ENCODE results near the gene CMSS1. TPM values are rescaled to one million over a fixed set of nuclear protein-coding genes. Genes with fewer than 3 reads are reported as not detected.

CMSS1 gene
- total and polyA plus RNA-seq, 11 donors: 13.5 to 48.4 (median 34.8) TPM

DNA sequence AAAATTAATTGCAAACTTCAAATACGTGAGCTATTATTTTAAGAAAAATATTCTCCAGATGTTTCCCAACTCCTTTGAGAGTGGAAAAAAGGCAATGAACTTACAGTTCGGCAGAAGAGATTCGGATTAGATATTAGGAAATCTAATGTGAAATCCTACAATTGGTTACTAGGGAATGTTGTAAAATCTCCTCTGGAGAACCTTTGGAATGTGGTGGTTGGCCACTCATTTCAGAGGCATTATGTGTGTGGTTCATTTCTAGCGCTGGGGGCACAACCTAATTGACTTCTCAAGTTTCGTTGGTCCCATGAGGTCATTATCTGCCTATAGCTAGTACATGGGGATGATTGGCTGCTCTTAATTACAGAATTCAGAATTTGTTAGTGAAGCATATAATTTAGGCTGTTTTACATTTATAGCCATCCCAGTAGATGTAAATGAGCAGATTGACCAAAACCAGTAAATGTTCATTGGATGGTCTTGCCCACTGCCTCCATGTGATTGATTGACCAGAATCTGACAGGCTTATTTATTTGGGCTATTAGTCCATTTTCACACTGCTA lies 34.6 kb upstream of the CMSS1 start:
- no peaks in the 10 kb centered on the region for H3K36me3 ChIP-seq
- no peaks in the 10 kb centered on the region for H3K9me3 ChIP-seq
- H3K4me3 ChIP-seq: no peak overlapping the region
- no peaks in the 10 kb centered on the region for H3K4me1 ChIP-seq
- H3K27me3 ChIP-seq: no peaks in the 10 kb centered on the region
- intact Hi-C loops (cut with DNase I): loop anchor here in 2 of 10 donors (10.0 kb wide), 3 partner anchors 278 to 758 kb away; no protein-coding TSS in a partner anchor
- ATAC-seq: no peak
- H3K27ac ChIP-seq: no peak overlapping the region
- WGBS, 4 donors: 55 to 60% (median 57%) methylated on average over 5 of the region's 5 CpGs
- DNase-seq: no peak
- no peak for TF ChIP-seq CTCF (IDR thresholded peaks at IDR 0.05)
- TF ChIP-seq POLR2A (IDR thresholded peaks at IDR 0.05): no peak

DNA sequence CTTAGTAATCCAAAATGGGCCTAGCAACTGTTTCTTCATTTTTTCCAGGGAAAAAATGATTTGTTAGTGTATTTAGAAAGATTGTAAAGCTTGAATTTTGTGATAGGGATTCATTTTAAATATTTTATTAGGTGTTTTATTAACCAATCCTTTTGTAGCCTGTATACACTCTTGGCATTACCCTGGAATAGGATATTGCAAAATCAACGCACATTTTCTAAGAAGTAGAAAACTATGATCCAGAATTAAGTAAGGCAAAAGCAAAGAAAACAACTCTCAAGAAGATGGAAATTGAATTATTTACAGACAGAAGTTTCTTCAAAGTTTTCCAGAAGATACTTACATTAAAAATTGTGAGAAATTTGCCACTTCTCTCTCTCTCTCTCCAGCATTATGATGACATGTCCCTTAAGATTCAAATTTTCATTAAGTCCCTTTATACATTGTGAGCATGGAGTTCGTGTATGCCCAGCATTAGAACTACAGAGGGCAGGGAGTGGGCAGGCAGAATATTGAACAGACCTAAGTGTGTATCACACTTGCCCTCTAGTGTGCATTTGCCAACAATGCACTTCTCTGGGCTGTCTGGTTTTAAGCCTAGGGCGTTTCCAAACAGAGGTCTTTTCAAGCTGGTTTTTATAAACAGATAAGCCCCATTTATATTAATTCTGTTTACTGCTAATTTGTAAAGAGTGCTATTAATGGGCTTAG lies 28.5 kb upstream of the CMSS1 start:
- H3K27ac ChIP-seq: peak overlapping the region in 1 of 12 donors; percentile 9
- DNase-seq (peak in 3 of 5 donors; percentile 15 to 34 (median 25)), ATAC-seq (peak; percentile 80 to 95 (median 94))

GRCh38 chr3:99794485-99794884 lies 23.2 kb upstream of the CMSS1 start:
- peaks cover 0 to 13% (median 0%) of the 10 kb centered on the region in 9 donors for H3K36me3 ChIP-seq
- DNase-seq (peak in 1 of 5 donors; percentile 58), ATAC-seq (peak in 1 of 4 donors; percentile 14)
- no peak for TF ChIP-seq CTCF (IDR thresholded peaks at IDR 0.05)
- no peak for TF ChIP-seq POLR2A (IDR thresholded peaks at IDR 0.05)
- no peak overlapping the region for H3K4me3 ChIP-seq
- H3K27me3 ChIP-seq: no peaks in the 10 kb centered on the region
- H3K4me1 ChIP-seq: peaks cover 0 to 7% (median 0%) of the 10 kb centered on the region in 12 donors
- no peaks in the 10 kb centered on the region for H3K9me3 ChIP-seq
- H3K27ac ChIP-seq: no peak overlapping the region
- WGBS, 4 donors: 91 to 97% (median 95%) methylated on average over 7 to 8 of the region's 8 CpGs
- intact Hi-C loops (cut with DNase I): no loop called here

More for the DNA sequence above, 28.5 kb upstream of the CMSS1 start:
- H3K36me3 ChIP-seq: peaks cover 0 to 8% (median 0%) of the 10 kb centered on the region in 9 donors
- TF ChIP-seq POLR2A (IDR thresholded peaks at IDR 0.05) (no peak), CTCF (IDR thresholded peaks at IDR 0.05) (peak; percentile 40 to 73 (median 64))
- intact Hi-C loops (cut with DNase I): loop anchor here in 4 of 10 donors (5.0 to 10.0 kb wide), 4 partner anchors 284 to 764 kb away; no protein-coding TSS in a partner anchor
- no peak overlapping the region for H3K4me3 ChIP-seq
- no peaks in the 10 kb centered on the region for H3K9me3 ChIP-seq
- no peaks in the 10 kb centered on the region for H3K27me3 ChIP-seq
- WGBS, 4 donors: 23 to 30% (median 25%) methylated on average over 3 of the region's 3 CpGs
- peaks cover 0 to 7% (median 0%) of the 10 kb centered on the region in 12 donors for H3K4me1 ChIP-seq

DNA sequence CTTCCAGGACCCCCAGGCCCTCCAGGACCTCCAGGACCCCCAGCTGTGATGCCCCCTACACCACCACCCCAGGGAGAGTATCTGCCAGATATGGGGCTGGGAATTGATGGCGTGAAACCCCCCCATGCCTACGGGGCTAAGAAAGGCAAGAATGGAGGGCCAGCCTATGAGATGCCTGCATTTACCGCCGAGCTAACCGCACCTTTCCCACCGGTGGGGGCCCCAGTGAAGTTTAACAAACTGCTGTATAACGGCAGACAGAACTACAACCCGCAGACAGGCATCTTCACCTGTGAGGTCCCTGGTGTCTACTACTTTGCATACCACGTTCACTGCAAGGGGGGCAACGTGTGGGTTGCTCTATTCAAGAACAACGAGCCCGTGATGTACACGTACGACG lies 22.1 kb upstream of the CMSS1 start:
- Histone ChIP-seq H3K27ac (no peak overlapping the region), H3K36me3 (peaks cover 0 to 12% (median 0%) of the 10 kb centered on the region in 9 donors), H3K4me3 (no peak overlapping the region), H3K9me3 (no peaks in the 10 kb centered on the region), H3K4me1 (peaks cover 0 to 7% (median 0%) of the 10 kb centered on the region in 12 donors), H3K27me3 (no peaks in the 10 kb centered on the region)
- ATAC-seq (no peak), DNase-seq (peak in 1 of 5 donors; percentile 53)
- no peak for TF ChIP-seq CTCF (IDR thresholded peaks at IDR 0.05)
- no peak for TF ChIP-seq POLR2A (IDR thresholded peaks at IDR 0.05)
- 85 to 92% (median 91%) methylated on average over 15 of the region's 15 CpGs for WGBS, 4 donors
- intact Hi-C loops (cut with DNase I): no loop called here

Measured in heart left ventricle (tissue), 16 donors.